NT2/D1 (cell line): ENCODE results near the gene COMMD10.

Experiments used
- YY1 ChIP-seq: IDR thresholded peaks from 2 replicates; pipeline ENCODE4 v1.6.1; 2011; ENCODE audit not compliant: insufficient read length, insufficient read depth
- ZNF274 ChIP-seq: IDR thresholded peaks from 2 replicates; pipeline ENCODE4 v1.6.1; 2011; ENCODE audit warnings: mild to moderate bottlenecking, low read depth, low read length

DNA sequence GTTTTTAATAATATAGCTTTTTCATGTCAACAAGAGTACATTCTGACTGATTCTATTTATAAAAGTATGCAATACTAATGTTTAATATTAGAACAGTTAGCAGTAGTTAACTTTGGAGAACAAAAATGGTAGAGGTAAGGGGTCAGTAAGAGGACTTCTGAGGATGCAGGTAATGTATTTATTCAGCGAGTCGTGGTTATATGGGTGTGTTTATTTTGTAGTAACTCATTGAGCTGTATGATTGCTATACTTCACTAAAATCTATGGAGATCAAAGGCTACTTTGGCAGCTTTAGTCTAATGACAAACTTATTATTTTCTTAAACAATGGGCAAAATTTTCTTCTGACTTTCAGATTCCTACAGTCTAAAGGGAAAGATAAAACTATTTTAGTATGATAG is 146.5 kb downstream of the COMMD10 start:
- TF ChIP-seq ZNF274 (no peak), YY1 (no peak)
